Astrocyte of the cerebellum (primary cell): ENCODE data around the gene MTRFR.

Experiments used
- DNase-seq: peaks from one replicate; pipeline ENCODE4 v3.0.0-alpha.2; 2011; ENCODE audit warnings: low read depth
- H3K4me3 ChIP-seq: 2 replicates; pipeline ENCODE4 v1.5.1; 2011; ENCODE audit warnings: mild to moderate bottlenecking, low read depth, low read length, moderate library complexity
- in situ Hi-C: cut with HindIII; loops from 2 replicates; pipeline ENCODE4 v1.10.0; 2017; ENCODE audit warnings: low sequenced_read_pairs
- TF ChIP-seq, protein P1 (sequence below): IDR thresholded peaks from 2 replicates; pipeline ENCODE4 v1.5.1; 2012; ENCODE audit warnings: low read length, low read depth, moderate library complexity, mild to moderate bottlenecking; ENCODE audit errors: missing control alignments

Gene MTRFR

DNA sequence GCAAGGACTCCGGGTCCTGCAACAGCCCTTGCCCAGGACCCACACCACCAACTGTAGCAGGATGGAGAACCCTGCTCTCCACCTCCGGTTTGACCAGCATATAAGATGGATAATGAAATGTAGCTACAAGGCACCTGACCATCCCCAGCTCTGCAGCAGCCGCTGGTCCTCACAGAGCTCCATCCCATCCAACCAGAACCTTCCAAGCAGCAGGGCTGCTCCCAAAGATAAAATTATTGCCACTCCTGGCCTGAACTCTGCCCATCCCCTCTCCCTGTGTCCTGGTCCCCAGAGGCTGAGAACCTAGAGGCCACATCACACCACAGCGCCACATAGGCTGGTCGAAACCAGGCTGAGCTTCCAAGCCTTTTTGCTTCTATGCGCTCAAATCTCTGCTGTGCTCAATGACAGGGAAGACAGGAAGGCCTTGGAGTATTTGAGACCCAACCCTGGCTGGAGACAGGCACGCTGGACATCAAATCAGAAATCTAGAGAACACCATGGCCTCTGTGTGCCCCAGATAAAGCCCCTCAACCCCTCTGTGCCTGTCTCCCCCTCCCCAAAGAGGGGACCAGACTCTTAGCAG is 34.2 kb downstream of the MTRFR start:
- TF ChIP-seq, protein P1, sequence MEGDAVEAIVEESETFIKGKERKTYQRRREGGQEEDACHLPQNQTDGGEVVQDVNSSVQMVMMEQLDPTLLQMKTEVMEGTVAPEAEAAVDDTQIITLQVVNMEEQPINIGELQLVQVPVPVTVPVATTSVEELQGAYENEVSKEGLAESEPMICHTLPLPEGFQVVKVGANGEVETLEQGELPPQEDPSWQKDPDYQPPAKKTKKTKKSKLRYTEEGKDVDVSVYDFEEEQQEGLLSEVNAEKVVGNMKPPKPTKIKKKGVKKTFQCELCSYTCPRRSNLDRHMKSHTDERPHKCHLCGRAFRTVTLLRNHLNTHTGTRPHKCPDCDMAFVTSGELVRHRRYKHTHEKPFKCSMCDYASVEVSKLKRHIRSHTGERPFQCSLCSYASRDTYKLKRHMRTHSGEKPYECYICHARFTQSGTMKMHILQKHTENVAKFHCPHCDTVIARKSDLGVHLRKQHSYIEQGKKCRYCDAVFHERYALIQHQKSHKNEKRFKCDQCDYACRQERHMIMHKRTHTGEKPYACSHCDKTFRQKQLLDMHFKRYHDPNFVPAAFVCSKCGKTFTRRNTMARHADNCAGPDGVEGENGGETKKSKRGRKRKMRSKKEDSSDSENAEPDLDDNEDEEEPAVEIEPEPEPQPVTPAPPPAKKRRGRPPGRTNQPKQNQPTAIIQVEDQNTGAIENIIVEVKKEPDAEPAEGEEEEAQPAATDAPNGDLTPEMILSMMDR: no peak
- H3K4me3 ChIP-seq: no peak overlapping the region
- in situ Hi-C loops: no loop called here
- no peak for DNase-seq

DNA sequence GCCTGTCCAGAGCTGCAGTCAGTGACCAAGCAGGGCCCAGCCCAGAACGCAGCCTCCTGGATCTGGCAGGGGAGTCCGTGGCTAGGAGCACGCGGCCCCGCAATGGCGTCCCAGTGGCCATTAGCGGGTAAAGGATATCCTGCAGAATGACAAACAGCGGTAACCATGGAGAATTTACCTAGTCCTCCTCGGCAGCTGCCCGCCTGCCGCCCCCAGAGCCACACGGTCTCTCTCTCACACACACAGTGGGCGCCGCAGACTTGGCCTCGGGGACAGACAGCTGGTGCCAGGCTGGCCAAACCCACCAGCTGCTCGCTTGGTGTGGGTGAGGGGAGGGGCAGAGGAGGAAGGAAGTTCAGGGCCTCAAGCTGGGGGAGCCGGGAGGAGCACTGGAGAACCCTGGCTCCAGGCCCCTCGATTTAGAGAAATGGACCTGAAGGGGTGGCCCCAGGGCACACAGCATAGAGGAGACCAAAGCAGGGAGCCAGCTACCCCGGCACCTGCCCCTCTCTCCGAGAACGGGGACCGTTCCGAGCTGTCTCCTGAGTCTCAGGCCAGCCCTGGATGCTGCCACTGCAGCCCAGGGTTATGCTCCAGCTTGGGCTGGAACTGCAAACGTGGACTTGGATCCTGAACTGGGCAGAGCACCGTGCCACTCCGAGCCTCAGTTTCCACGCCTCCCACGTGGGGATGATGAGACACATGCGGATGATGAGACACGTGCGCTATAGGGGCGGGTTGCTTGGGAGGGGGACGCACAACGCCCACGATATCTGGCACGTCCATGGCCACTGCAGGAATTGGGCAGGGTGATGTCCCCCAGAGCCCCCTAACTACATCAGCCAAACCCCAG is 35.0 kb downstream of the MTRFR start:
- peak overlapping the region; percentile 83 for H3K4me3 ChIP-seq
- in situ Hi-C loops: no loop called here
- DNase-seq: no peak
- TF ChIP-seq, protein P1: no peak

GRCh38 chr12:123268850-123269249 is 35.6 kb downstream of the MTRFR start:
- in situ Hi-C loops: no loop called here
- peak overlapping the region; percentile 83 for H3K4me3 ChIP-seq
- DNase-seq: no peak
- TF ChIP-seq, protein P1: no peak

GRCh38 chr12:123269395-123269892 is 36.2 kb downstream of the MTRFR start:
- H3K4me3 ChIP-seq: peak overlapping the region; percentile 83
- TF ChIP-seq, protein P1: no peak
- DNase-seq: peak; percentile 39
- in situ Hi-C loops: no loop called here

GRCh38 chr12:123269896-123270213 is 36.6 kb downstream of the MTRFR start:
- TF ChIP-seq, protein P1: no peak
- peak overlapping the region; percentile 83 for H3K4me3 ChIP-seq
- in situ Hi-C loops: no loop called here
- no peak for DNase-seq

GRCh38 chr12:123270214-123271000 is 37.2 kb downstream of the MTRFR start:
- no peak for DNase-seq
- TF ChIP-seq, protein P1: no peak
- in situ Hi-C loops: no loop called here
- H3K4me3 ChIP-seq: peak overlapping the region; percentile 83
